Measurements from ENCODE around the gene ENPEP.
"Not testable (repeated sequence)": the region's sequence is repeated elsewhere in the genome, so short reads cannot be mapped to it uniquely, and the experiment has no call there.

ENPEP gene

DNA sequence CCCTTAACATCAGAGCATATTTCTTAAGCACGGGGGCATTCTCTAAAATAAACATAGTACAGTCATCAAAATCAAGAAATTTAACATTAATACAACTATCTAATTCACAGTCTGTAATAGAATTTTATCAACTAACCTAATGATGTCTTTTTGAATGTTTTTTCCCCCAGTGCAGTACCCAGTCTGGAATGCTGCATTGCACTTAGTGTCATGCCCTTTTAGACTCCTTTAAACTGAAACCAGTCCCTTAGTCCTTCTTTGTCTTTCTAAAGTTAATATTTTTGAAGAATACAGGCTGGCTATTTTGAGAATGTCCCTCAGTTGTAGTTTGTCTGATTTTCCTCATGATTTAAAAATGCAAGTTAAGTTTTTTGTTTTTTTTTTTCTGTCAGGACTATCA lies 9.5 kb downstream of the ENPEP start:
- peak overlapping the region; percentile 76 for H3K27ac ChIP-seq (ENCODE audit: low read depth, low read length, severe bottlenecking)
- peaks cover 33% of the 10 kb centered on the region for H3K4me1 ChIP-seq (ENCODE audit: control insufficient read depth, insufficient read depth, low read length, poor library complexity, severe bottlenecking)
- no peak overlapping the region for H3K4me3 ChIP-seq (ENCODE audit: extremely low read depth, insufficient read depth, low read length, poor library complexity, severe bottlenecking)
- no peaks in the 10 kb centered on the region for H3K36me3 ChIP-seq (ENCODE audit: control insufficient read depth, insufficient read depth, low read length)
- WGBS, 2 experiments (ENCODE audit: insufficient coverage in 2 of 2): no CpG with 5 or more reads among the region's 1 CpG
- no peaks in the 10 kb centered on the region for H3K9me3 ChIP-seq (ENCODE audit: control insufficient read depth, low read length)

- H3K4me1 ChIP-seq (ENCODE audit: control insufficient read depth, insufficient read depth, low read length, poor library complexity, severe bottlenecking): peaks cover 29% of the 10 kb centered on the region
- no peaks in the 10 kb centered on the region for H3K36me3 ChIP-seq (ENCODE audit: control insufficient read depth, insufficient read depth, low read length)
- 77 to 80% methylated on average over 3 of the region's 4 CpGs for WGBS, 2 experiments (ENCODE audit: insufficient coverage in 2 of 2)
- H3K9me3 ChIP-seq (ENCODE audit: control insufficient read depth, low read length): no peaks in the 10 kb centered on the region
- H3K4me3 ChIP-seq (ENCODE audit: extremely low read depth, insufficient read depth, low read length, poor library complexity, severe bottlenecking): no peak overlapping the region
- H3K27ac ChIP-seq (ENCODE audit: low read depth, low read length, severe bottlenecking): peak overlapping the region; percentile 41
Measured at GRCh38 chr4:110486256-110486655, 10.3 kb downstream of the ENPEP start.

GRCh38 chr4:110486850-110487249 lies 10.9 kb downstream of the ENPEP start:
- Histone ChIP-seq H3K27ac (ENCODE audit: low read depth, low read length, severe bottlenecking) (peak overlapping the region; percentile 41), H3K4me1 (ENCODE audit: control insufficient read depth, insufficient read depth, low read length, poor library complexity, severe bottlenecking) (peaks cover 29% of the 10 kb centered on the region)
- H3K36me3 ChIP-seq (ENCODE audit: control insufficient read depth, insufficient read depth, low read length); H3K9me3 ChIP-seq (ENCODE audit: control insufficient read depth, low read length); H3K4me3 ChIP-seq (ENCODE audit: extremely low read depth, insufficient read depth, low read length, poor library complexity, severe bottlenecking): not testable (repeated sequence)
- WGBS, 2 experiments (ENCODE audit: insufficient coverage in 2 of 2): 92% methylated on average over 2 of the region's 4 CpGs; no CpG with 5 or more reads in 1 of the 2 experiments

DNA sequence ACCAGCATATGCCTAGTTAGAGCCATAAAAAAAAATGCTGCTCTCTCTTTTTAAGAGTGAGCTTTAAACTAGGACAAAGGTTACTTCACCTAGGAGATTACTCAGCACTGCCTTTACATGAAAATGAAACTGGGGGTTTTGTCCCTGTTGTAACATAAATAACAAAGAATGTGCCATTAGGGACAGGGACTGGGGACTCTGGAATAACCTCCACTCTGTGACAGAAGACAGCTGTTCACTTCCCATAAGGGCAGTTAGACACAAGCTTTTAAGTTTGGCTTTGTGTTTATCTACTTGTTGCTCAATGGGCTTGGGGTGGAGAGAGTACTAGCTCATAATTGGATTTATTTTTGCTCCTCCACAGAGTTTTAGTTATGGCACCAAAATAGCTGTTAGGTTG lies 11.9 kb downstream of the ENPEP start:
- H3K4me3 ChIP-seq (ENCODE audit: extremely low read depth, insufficient read depth, low read length, poor library complexity, severe bottlenecking): no peak overlapping the region
- H3K36me3 ChIP-seq (ENCODE audit: control insufficient read depth, insufficient read depth, low read length): no peaks in the 10 kb centered on the region
- H3K27ac ChIP-seq (ENCODE audit: low read depth, low read length, severe bottlenecking): no peak overlapping the region

GRCh38 chr4:110489901-110490508 lies 14.1 kb downstream of the ENPEP start:
- WGBS, 2 experiments (ENCODE audit: insufficient coverage in 2 of 2): 89 to 100% methylated on average over 1 to 2 of the region's 6 CpGs
- no peaks in the 10 kb centered on the region for H3K9me3 ChIP-seq (ENCODE audit: control insufficient read depth, low read length)
- no peak overlapping the region for H3K27ac ChIP-seq (ENCODE audit: low read depth, low read length, severe bottlenecking)
- H3K4me1 ChIP-seq (ENCODE audit: control insufficient read depth, insufficient read depth, low read length, poor library complexity, severe bottlenecking): peaks cover 19% of the 10 kb centered on the region
- no peaks in the 10 kb centered on the region for H3K36me3 ChIP-seq (ENCODE audit: control insufficient read depth, insufficient read depth, low read length)
- no peak overlapping the region for H3K4me3 ChIP-seq (ENCODE audit: extremely low read depth, insufficient read depth, low read length, poor library complexity, severe bottlenecking)

More for the DNA sequence above, 11.9 kb downstream of the ENPEP start:
- no peaks in the 10 kb centered on the region for H3K9me3 ChIP-seq (ENCODE audit: control insufficient read depth, low read length)
- H3K4me1 ChIP-seq (ENCODE audit: control insufficient read depth, insufficient read depth, low read length, poor library complexity, severe bottlenecking): peaks cover 29% of the 10 kb centered on the region

DNA sequence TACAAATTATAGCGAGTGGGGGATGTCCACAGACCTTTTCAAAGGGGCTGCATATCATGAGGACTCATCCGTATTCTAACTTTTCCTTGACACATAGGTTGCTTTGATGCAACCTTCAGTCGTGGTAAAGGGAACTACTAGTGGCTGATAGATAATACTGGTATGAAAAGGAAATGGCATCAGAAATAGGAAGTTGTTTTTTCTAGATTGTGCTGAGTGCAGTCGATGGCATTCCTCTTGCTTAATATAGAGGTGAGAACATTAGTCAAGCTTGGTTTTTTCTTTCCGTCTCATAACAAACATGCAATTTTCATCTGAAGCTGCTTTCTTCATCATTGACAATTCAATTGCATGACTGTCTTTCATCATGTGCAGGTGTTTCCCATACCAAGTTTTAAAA lies 16.6 kb downstream of the ENPEP start:
- H3K9me3 ChIP-seq (ENCODE audit: control insufficient read depth, low read length): no peaks in the 10 kb centered on the region
- no peaks in the 10 kb centered on the region for H3K36me3 ChIP-seq (ENCODE audit: control insufficient read depth, insufficient read depth, low read length)
- H3K4me1 ChIP-seq (ENCODE audit: control insufficient read depth, insufficient read depth, low read length, poor library complexity, severe bottlenecking): peaks cover 5% of the 10 kb centered on the region
- no peak overlapping the region for H3K4me3 ChIP-seq (ENCODE audit: extremely low read depth, insufficient read depth, low read length, poor library complexity, severe bottlenecking)
- 75 to 88% methylated on average over 1 to 3 of the region's 5 CpGs for WGBS, 2 experiments (ENCODE audit: insufficient coverage in 2 of 2)
- H3K27ac ChIP-seq (ENCODE audit: low read depth, low read length, severe bottlenecking): no peak overlapping the region

DNA sequence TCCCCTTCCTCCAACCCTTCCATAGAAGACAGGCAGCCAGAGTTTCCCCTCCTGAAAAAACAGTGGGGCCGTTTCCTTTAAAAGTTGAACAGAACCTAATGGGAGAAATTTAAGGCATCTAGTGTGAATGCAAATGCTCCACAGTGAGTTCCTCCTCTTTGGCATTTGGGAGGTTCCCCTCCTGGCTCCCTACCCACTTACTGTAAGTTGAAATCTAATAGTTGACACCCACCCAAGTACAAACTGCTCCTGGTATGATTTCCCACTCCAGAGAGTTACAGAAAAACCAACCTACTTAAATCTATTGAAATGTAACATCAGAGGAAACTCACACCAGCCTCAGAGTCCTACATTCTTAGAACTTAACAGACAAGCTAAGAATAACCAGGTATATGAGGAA lies 17.6 kb downstream of the ENPEP start:
- H3K36me3 ChIP-seq (ENCODE audit: control insufficient read depth, insufficient read depth, low read length): no peaks in the 10 kb centered on the region
- no peaks in the 10 kb centered on the region for H3K9me3 ChIP-seq (ENCODE audit: control insufficient read depth, low read length)
- no peak overlapping the region for H3K27ac ChIP-seq (ENCODE audit: low read depth, low read length, severe bottlenecking)
- H3K4me1 ChIP-seq (ENCODE audit: control insufficient read depth, insufficient read depth, low read length, poor library complexity, severe bottlenecking): peaks cover 4% of the 10 kb centered on the region
- 20% methylated on average over 1 of the region's 1 CpG; no CpG with 5 or more reads in 1 of the 2 experiments for WGBS, 2 experiments (ENCODE audit: insufficient coverage in 2 of 2)
- no peak overlapping the region for H3K4me3 ChIP-seq (ENCODE audit: extremely low read depth, insufficient read depth, low read length, poor library complexity, severe bottlenecking)

- WGBS, 2 experiments (ENCODE audit: insufficient coverage in 2 of 2): 91 to 100% methylated on average over 4 of the region's 5 CpGs
- no peak overlapping the region for H3K4me3 ChIP-seq (ENCODE audit: extremely low read depth, insufficient read depth, low read length, poor library complexity, severe bottlenecking)
- H3K4me1 ChIP-seq (ENCODE audit: control insufficient read depth, insufficient read depth, low read length, poor library complexity, severe bottlenecking): no peaks in the 10 kb centered on the region
- no peak overlapping the region for H3K27ac ChIP-seq (ENCODE audit: low read depth, low read length, severe bottlenecking)
- H3K36me3 ChIP-seq (ENCODE audit: control insufficient read depth, insufficient read depth, low read length): no peaks in the 10 kb centered on the region
- H3K9me3 ChIP-seq (ENCODE audit: control insufficient read depth, low read length): no peaks in the 10 kb centered on the region
Measured at GRCh38 chr4:110498420-110498819, 22.5 kb downstream of the ENPEP start.

DNA sequence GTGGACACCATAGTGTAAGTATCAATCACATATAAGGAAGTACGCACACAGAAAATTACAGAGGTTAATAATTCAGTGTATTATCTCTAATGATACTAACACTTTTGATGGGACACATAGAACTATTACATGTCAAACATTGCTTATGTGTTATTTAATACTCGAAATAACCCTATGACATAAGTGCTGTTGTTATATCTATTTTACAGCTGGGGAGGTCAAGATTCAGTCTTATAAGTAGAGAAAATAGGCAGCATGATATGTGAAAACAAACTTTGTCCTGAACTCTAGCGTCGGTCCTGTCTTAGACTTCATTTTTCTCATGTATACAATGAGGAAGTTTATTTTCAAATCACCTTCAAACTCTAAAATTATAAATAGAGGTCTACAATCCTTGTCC lies 23.2 kb downstream of the ENPEP start:
- Histone ChIP-seq H3K36me3 (ENCODE audit: control insufficient read depth, insufficient read depth, low read length) (no peaks in the 10 kb centered on the region), H3K9me3 (ENCODE audit: control insufficient read depth, low read length) (no peaks in the 10 kb centered on the region), H3K27ac (ENCODE audit: low read depth, low read length, severe bottlenecking) (no peak overlapping the region), H3K4me3 (ENCODE audit: extremely low read depth, insufficient read depth, low read length, poor library complexity, severe bottlenecking) (no peak overlapping the region), H3K4me1 (ENCODE audit: control insufficient read depth, insufficient read depth, low read length, poor library complexity, severe bottlenecking) (peaks cover 3% of the 10 kb centered on the region)
- WGBS, 2 experiments (ENCODE audit: insufficient coverage in 2 of 2): no CpG with 5 or more reads among the region's 4 CpGs

DNA sequence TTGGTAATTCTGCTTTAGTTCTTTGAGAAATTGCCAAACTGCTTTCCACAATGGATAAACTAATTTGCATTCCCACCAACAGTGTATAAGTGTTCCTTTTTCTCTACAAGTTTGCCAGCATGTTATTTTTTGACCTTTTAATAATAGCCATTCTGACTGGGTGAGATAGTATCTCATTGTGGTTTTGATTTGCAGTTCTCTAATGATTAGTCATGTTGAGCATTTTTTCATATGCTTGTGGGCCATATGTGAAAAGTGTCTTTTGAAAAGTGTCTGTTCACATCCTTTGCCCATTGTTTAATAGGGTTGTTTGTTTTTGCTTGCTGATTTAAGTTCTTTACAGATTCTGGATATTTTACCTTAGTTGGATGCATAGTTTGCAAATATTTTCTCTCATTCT lies 25.9 kb downstream of the ENPEP start:
- no peaks in the 10 kb centered on the region for H3K9me3 ChIP-seq (ENCODE audit: control insufficient read depth, low read length)
- no peak overlapping the region for H3K27ac ChIP-seq (ENCODE audit: low read depth, low read length, severe bottlenecking)
- no peak overlapping the region for H3K4me3 ChIP-seq (ENCODE audit: extremely low read depth, insufficient read depth, low read length, poor library complexity, severe bottlenecking)
- H3K36me3 ChIP-seq (ENCODE audit: control insufficient read depth, insufficient read depth, low read length): no peaks in the 10 kb centered on the region
- peaks cover 3% of the 10 kb centered on the region for H3K4me1 ChIP-seq (ENCODE audit: control insufficient read depth, insufficient read depth, low read length, poor library complexity, severe bottlenecking)

DNA sequence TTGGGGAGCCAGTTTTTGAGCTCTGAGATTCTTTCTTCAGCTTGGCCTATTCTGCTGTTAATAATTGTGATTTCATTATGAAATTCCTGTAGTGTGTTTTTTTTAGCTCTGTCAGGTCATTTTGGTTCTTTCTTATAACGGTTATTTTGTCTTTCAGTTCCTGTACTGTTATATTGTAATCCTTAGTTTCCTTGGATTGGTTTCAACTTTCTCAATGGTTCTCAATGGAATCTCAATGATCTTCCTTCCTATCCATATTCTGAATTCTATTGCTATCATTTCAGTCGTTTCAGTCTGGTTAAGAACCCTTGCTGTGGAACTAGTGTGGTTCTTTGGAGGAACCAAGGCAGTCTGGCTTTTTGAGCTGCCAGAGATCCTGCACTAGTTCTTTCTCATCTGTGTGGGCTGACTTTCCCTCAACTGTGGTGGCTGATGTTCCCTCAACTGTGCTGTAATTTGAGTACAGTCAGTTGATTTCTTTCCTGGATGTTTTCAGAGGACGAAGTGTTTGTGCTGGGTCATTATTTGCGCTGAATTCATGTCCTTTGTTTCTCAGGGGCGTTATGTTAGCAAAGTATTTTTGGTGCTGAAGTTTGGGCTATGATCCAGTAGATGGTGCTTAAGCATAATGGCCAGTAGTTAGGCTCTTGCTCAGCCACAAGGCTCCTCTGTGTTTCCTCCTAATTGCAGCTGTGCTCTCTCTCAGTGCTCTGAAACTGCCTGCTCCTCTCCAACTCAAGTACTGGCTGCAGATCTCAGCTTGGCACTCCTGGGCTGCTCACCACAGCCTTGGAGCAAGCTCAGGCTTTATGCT lies 27.5 kb downstream of the ENPEP start:
- WGBS, 2 experiments (ENCODE audit: insufficient coverage in 2 of 2): 73 to 100% methylated on average over 1 to 4 of the region's 5 CpGs
- H3K36me3 ChIP-seq (ENCODE audit: control insufficient read depth, insufficient read depth, low read length): no peaks in the 10 kb centered on the region
- H3K27ac ChIP-seq (ENCODE audit: low read depth, low read length, severe bottlenecking): no peak overlapping the region
- no peak overlapping the region for H3K4me3 ChIP-seq (ENCODE audit: extremely low read depth, insufficient read depth, low read length, poor library complexity, severe bottlenecking)
- no peaks in the 10 kb centered on the region for H3K9me3 ChIP-seq (ENCODE audit: control insufficient read depth, low read length)
- peaks cover 3% of the 10 kb centered on the region for H3K4me1 ChIP-seq (ENCODE audit: control insufficient read depth, insufficient read depth, low read length, poor library complexity, severe bottlenecking)
